HCT116 (cell line): ENCODE data around the gene EVC2.

ENCODE experiments used
- CBX3 ChIP-seq: IDR thresholded peaks from 2 replicates; pipeline ENCODE4 v1.6.1; 2012; ENCODE audit warnings: low read depth
- CEBPB ChIP-seq: IDR thresholded peaks from 2 replicates; pipeline ENCODE4 v1.6.1; 2012; ENCODE audit warnings: low read depth
- EGR1 ChIP-seq: IDR thresholded peaks from 2 replicates; pipeline ENCODE4 v1.6.1; 2012; ENCODE audit warnings: low read depth
- JUND ChIP-seq: IDR thresholded peaks from 2 replicates; pipeline ENCODE4 v1.6.1; 2012
- POLR2A ChIP-seq: IDR thresholded peaks from 2 replicates; pipeline ENCODE4 v1.7.0; 2011; ENCODE audit warnings: borderline replicate concordance; ENCODE audit not compliant: insufficient read depth, insufficient read length; ENCODE audit errors: extremely low read depth
- POLR2AphosphoS5 ChIP-seq: IDR thresholded peaks from 2 replicates; pipeline ENCODE4 v1.6.1; 2011; ENCODE audit warnings: mild to moderate bottlenecking, low read depth, low read length, moderate library complexity
- RAD21 ChIP-seq: IDR thresholded peaks from 2 replicates; pipeline ENCODE4 v1.6.1; 2012; ENCODE audit warnings: low read depth, mild to moderate bottlenecking
- SIN3A ChIP-seq: IDR thresholded peaks from 2 replicates; pipeline ENCODE4 v1.6.1; 2012; ENCODE audit warnings: low read depth
- TCF7L2 ChIP-seq: IDR thresholded peaks from 2 replicates; pipeline ENCODE4 v1.7.0; 2011; ENCODE audit warnings: borderline replicate concordance, inconsistent platforms; ENCODE audit not compliant: insufficient read depth, insufficient read length; ENCODE audit errors: extremely low read depth
- YY1 ChIP-seq: IDR thresholded peaks from 2 replicates; pipeline ENCODE4 v1.6.1; 2011; ENCODE audit warnings: low read length, low read depth, moderate library complexity, mild to moderate bottlenecking; ENCODE audit not compliant: insufficient replicate concordance; ENCODE audit errors: extremely low read depth
- ZNF274 ChIP-seq: fragments of 200-500 bp; sonication (Bioruptor generic); IDR thresholded peaks from 2 replicates; pipeline ENCODE4 v1.6.1; 2014; ENCODE audit warnings: mild to moderate bottlenecking, low read depth, low read length, inconsistent platforms
- TF ChIP-seq, protein P1 (sequence below), 3 experiments: fragments of 200-600 bp in 1 of 3; sonication (generic) in 1 of 3; IDR thresholded peaks in 2 of 3; conservative IDR thresholded peaks in 1 of 3; 2 replicates each; pipeline ENCODE4 v1.5.1; 2012 to 2017; ENCODE audit warnings: low read depth in 2 of 3, low read length in 2 of 3, antibody characterized with exemption in 1 of 3, borderline replicate concordance in 1 of 3, control low read depth in 1 of 3, mild to moderate bottlenecking in 1 of 3, mixed read lengths in 1 of 3, mixed run types in 1 of 3, moderate library complexity in 1 of 3; ENCODE audit not compliant: insufficient read depth in 1 of 3
- TF ChIP-seq, protein P2 (sequence below): IDR thresholded peaks from 2 replicates; pipeline ENCODE4 v1.6.1; 2012; ENCODE audit warnings: low read depth
- TF ChIP-seq, protein P3 (sequence below): IDR thresholded peaks from 2 replicates; pipeline ENCODE4 v1.6.1; 2012

DNA sequence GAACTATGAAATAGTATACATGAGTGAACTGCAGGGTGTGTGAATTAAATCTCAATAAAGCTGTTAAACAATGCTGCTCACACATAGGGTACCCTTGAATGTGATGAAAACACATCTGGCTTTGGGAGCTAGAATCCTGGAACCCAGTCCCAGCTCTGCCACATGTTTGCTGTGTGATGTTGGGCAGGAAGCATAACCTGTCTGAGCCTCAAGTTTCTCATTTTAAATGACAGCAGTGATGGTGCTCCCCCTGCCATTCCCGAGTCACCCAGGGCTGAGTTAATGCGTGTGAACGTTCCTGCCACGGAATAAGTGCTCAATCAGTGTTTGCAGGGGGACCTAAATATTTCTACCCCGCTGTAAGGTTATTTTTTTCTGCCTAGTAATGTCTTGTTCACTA lies 13.6 kb upstream of the EVC2 start:
- TF ChIP-seq RAD21: no peak
- no peak for TF ChIP-seq CEBPB
- no peak for TF ChIP-seq YY1
- TF ChIP-seq POLR2A: no peak
- TF ChIP-seq, protein P1, sequence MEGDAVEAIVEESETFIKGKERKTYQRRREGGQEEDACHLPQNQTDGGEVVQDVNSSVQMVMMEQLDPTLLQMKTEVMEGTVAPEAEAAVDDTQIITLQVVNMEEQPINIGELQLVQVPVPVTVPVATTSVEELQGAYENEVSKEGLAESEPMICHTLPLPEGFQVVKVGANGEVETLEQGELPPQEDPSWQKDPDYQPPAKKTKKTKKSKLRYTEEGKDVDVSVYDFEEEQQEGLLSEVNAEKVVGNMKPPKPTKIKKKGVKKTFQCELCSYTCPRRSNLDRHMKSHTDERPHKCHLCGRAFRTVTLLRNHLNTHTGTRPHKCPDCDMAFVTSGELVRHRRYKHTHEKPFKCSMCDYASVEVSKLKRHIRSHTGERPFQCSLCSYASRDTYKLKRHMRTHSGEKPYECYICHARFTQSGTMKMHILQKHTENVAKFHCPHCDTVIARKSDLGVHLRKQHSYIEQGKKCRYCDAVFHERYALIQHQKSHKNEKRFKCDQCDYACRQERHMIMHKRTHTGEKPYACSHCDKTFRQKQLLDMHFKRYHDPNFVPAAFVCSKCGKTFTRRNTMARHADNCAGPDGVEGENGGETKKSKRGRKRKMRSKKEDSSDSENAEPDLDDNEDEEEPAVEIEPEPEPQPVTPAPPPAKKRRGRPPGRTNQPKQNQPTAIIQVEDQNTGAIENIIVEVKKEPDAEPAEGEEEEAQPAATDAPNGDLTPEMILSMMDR (IDR thresholded peaks at IDR 0.05 in 2 of 3, conservative IDR thresholded peaks at IDR 0.05 in 1 of 3; ENCODE audit: borderline replicate concordance in 1 of 3, insufficient read depth in 1 of 3, low read depth in 2 of 3, low read length in 2 of 3): no peak
- TF ChIP-seq, protein P2, sequence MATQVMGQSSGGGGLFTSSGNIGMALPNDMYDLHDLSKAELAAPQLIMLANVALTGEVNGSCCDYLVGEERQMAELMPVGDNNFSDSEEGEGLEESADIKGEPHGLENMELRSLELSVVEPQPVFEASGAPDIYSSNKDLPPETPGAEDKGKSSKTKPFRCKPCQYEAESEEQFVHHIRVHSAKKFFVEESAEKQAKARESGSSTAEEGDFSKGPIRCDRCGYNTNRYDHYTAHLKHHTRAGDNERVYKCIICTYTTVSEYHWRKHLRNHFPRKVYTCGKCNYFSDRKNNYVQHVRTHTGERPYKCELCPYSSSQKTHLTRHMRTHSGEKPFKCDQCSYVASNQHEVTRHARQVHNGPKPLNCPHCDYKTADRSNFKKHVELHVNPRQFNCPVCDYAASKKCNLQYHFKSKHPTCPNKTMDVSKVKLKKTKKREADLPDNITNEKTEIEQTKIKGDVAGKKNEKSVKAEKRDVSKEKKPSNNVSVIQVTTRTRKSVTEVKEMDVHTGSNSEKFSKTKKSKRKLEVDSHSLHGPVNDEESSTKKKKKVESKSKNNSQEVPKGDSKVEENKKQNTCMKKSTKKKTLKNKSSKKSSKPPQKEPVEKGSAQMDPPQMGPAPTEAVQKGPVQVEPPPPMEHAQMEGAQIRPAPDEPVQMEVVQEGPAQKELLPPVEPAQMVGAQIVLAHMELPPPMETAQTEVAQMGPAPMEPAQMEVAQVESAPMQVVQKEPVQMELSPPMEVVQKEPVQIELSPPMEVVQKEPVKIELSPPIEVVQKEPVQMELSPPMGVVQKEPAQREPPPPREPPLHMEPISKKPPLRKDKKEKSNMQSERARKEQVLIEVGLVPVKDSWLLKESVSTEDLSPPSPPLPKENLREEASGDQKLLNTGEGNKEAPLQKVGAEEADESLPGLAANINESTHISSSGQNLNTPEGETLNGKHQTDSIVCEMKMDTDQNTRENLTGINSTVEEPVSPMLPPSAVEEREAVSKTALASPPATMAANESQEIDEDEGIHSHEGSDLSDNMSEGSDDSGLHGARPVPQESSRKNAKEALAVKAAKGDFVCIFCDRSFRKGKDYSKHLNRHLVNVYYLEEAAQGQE: no peak
- no peak for TF ChIP-seq TCF7L2
- TF ChIP-seq JUND: no peak
- no peak for TF ChIP-seq ZNF274
- no peak for TF ChIP-seq CBX3
- TF ChIP-seq EGR1: no peak
- TF ChIP-seq POLR2AphosphoS5: no peak
- TF ChIP-seq, protein P3, sequence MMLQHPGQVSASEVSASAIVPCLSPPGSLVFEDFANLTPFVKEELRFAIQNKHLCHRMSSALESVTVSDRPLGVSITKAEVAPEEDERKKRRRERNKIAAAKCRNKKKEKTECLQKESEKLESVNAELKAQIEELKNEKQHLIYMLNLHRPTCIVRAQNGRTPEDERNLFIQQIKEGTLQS: no peak
- TF ChIP-seq SIN3A: no peak
